Activated CD8-positive, alpha-beta T cell treated with anti-CD3 and anti-CD28 coated beads, Interleukin-2, amount 10 ng/mL, durations not matched to agents 7 days and 5 days (primary cell): ENCODE measurements around the gene RDH5. TPM values are rescaled to one million over a fixed set of nuclear protein-coding genes. Genes with fewer than 3 reads are reported as not detected.

Experiments used
- ATAC-seq: fragments of 150-1000 bp; cut with Tn5 transposase; one replicate; pipeline ENCODE4 v1.10.0; 2021; ENCODE audit warnings: moderate library complexity
- CTCF ChIA-PET: fragments of 350-600 bp; sonication (Branson Sonifier 250); formaldehyde crosslinking; loops from one replicate; lab custom pipeline; 2021; ENCODE audit warnings: antibody characterized with exemption; lab: Charles Lee
- POLR2A ChIA-PET: fragments of 350-600 bp; sonication (Branson Sonifier 250); formaldehyde crosslinking; loops from one replicate; lab custom pipeline; 2021; ENCODE audit warnings: antibody characterized with exemption; lab: Charles Lee
- DNase-seq: peaks from one replicate; pipeline ENCODE4 v3.0.0-alpha.2; 2020
- H3K27ac Mint-ChIP-seq: one replicate; pipeline ENCODE4 v1.8.0; 2021; ENCODE audit warnings: mild to moderate bottlenecking, mixed read lengths
- H3K27me3 Mint-ChIP-seq: one replicate; pipeline ENCODE4 v1.8.0; 2021; ENCODE audit warnings: low read depth, mixed read lengths
- H3K36me3 Mint-ChIP-seq: one replicate; pipeline ENCODE4 v1.8.0; 2021; ENCODE audit warnings: low read depth, mixed read lengths
- H3K4me1 Mint-ChIP-seq: one replicate; pipeline ENCODE4 v1.8.0; 2021; ENCODE audit warnings: low read depth, mixed read lengths
- H3K4me3 Mint-ChIP-seq: one replicate; pipeline ENCODE4 v1.8.0; 2021; ENCODE audit warnings: mild to moderate bottlenecking, mixed read lengths
- H3K9me3 Mint-ChIP-seq: one replicate; pipeline ENCODE4 v1.8.0; 2022; ENCODE audit warnings: mixed read lengths; ENCODE audit not compliant: insufficient read depth
- total RNA-seq, 2 experiments: library from RNA; stranded (reverse); gene quantifications; one replicate each; pipeline ENCODE4 v1.2.3, GENCODE V29; 2021

RDH5 gene
- total RNA-seq, 2 experiments from 2014 or later, result 12.0 to 12.1 TPM

DNA sequence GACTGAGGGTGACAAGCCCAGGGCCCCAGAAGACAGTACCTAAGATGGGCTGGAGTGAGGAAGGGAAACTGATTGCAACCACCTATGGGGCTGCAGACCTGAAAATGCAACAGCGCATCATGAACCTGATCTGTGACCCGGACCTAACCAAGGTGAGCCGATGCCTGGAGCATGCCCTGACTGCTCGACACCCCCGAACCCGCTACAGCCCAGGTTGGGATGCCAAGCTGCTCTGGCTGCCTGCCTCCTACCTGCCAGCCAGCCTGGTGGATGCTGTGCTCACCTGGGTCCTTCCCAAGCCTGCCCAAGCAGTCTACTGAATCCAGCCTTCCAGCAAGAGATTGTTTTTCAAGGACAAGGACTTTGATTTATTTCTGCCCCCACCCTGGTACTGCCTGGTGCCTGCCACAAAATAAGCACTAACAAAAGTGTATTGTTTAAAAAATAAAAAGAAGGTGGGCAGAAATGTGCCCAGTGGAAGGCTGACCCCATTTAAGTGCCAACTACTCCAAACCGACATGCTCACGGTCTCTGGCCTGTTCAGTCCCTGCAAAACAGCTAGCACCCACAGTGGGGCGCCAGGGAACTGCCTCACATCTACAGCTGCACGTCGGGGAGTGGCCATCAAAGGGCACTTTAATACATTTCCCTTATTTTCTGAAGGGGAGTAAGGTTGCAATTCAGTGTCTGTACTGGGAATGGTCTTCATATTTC lies 4.2 kb downstream of the RDH5 start:
- ChIA-PET POLR2A (interaction anchor here (1.1 to 2.3 kb wide), 2 partner anchors 8 to 14 kb away, joined by 6 to 17 read pairs; partner anchors contain the start of gene BLOC1S1), CTCF (interaction anchor here (0.6 to 7.6 kb wide), 9 partner anchors 8 to 250 kb away, joined by 3 to 170 read pairs (median 7); partner anchors contain the start of genes BLOC1S1 and RAB5B)
- DNase-seq (peak; percentile 83), ATAC-seq (peak; percentile 41)
- peak overlapping the region; percentile 18 for H3K27ac Mint-ChIP-seq
- peaks cover 35% of the 10 kb centered on the region for H3K36me3 Mint-ChIP-seq
- no peak overlapping the region for H3K4me3 Mint-ChIP-seq
- no peaks in the 10 kb centered on the region for H3K27me3 Mint-ChIP-seq
- H3K9me3 Mint-ChIP-seq, result no peaks in the 10 kb centered on the region
- peaks cover 59% of the 10 kb centered on the region for H3K4me1 Mint-ChIP-seq

DNA sequence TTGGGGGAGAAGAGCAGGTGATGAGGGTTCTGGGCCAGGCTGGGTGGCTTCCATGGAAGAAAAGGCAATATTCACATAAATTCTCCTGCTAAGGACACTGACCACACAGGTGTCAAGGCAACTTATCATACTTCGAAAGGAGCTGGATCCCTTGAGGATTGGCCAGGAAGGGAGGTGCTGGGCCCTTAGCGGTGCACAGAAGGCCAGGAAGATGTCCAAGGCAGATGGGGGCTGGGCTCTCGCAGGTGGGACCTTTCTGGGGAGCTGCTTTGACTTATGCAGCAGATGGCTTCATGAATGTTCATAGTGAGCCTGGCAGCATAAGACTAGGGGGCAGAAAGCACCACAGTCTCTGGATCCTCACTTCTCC lies 4.7 kb downstream of the RDH5 start:
- CTCF ChIA-PET, result interaction anchor here (0.6 to 7.6 kb wide), 9 partner anchors 9 to 249 kb away, joined by 3 to 170 read pairs (median 7); partner anchors contain the start of genes BLOC1S1 and RAB5B
- Mint-ChIP-seq H3K4me1 (peaks cover 57% of the 10 kb centered on the region), H3K4me3 (no peak overlapping the region), H3K27ac (peak overlapping the region; percentile 18), H3K27me3 (no peaks in the 10 kb centered on the region), H3K9me3 (no peaks in the 10 kb centered on the region), H3K36me3 (peaks cover 35% of the 10 kb centered on the region)
- POLR2A ChIA-PET, result interaction anchor here (1.1 to 2.3 kb wide), 2 partner anchors 9 to 13 kb away, joined by 6 to 17 read pairs; partner anchors contain the start of gene BLOC1S1
- no peak for DNase-seq
- no peak for ATAC-seq

DNA sequence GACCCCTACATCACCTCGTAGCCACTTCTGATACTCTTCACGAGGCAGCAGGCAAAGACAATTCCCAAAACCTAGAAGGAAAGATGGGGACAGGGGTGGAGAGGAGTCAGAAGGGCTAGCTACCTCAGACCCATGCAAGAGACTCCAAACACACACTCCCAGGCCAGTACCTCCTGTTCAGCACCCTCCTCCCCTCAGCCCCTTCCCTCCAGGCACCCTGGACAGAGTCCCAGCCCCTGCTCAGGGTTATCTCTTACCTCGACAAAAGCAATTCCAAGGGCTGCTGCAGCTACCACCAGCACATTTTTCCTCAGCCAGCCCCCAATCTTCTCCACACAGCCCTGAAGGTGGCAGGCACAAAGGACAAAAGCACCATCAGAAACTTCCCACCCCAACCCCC lies 5.4 kb downstream of the RDH5 start:
- no peaks in the 10 kb centered on the region for H3K9me3 Mint-ChIP-seq
- H3K4me3 Mint-ChIP-seq, result no peak overlapping the region
- POLR2A ChIA-PET, result interaction anchor here (1.1 to 2.3 kb wide), 2 partner anchors 9 to 12 kb away, joined by 6 to 17 read pairs; partner anchors contain the start of gene BLOC1S1
- DNase-seq, result no peak
- peaks cover 35% of the 10 kb centered on the region for H3K36me3 Mint-ChIP-seq
- no peak overlapping the region for H3K27ac Mint-ChIP-seq
- no peak for ATAC-seq
- no peaks in the 10 kb centered on the region for H3K27me3 Mint-ChIP-seq
- H3K4me1 Mint-ChIP-seq, result peaks cover 57% of the 10 kb centered on the region
- CTCF ChIA-PET, result interaction anchor here (1.1 to 7.6 kb wide), 6 partner anchors 10 to 201 kb away, joined by 3 to 170 read pairs (median 12); partner anchors contain the start of gene BLOC1S1

DNA sequence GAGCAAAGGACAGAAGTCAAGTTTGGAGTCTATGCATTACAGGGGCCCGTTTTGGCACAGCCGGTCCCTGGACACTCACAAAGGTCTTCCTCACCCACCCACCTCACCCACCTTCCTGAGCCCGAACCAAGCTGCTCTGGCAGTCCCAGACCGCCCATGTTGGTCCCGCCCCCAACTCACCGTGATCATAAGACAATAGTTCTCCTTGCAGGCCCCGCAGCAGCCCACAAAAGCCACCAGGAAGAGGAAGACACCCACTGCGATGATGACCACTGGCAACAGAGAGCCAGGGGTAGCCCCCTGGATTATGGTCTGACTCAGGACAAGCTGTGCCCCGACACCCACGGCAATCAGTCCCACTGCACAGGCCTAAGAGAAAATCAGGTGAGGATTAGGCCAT lies 6.8 kb downstream of the RDH5 start:
- Mint-ChIP-seq H3K27ac (peak overlapping the region; percentile 71), H3K36me3 (peaks cover 35% of the 10 kb centered on the region), H3K9me3 (no peaks in the 10 kb centered on the region), H3K4me1 (peaks cover 52% of the 10 kb centered on the region), H3K4me3 (peak overlapping the region; percentile 84), H3K27me3 (no peaks in the 10 kb centered on the region)
- ChIA-PET CTCF (interaction anchor here (1.4 kb wide), 2 partner anchors 11 to 12 kb away, joined by 4 to 6 read pairs; no protein-coding TSS in a partner anchor), POLR2A (no interaction called here)
- ATAC-seq (no peak), DNase-seq (no peak)

DNA sequence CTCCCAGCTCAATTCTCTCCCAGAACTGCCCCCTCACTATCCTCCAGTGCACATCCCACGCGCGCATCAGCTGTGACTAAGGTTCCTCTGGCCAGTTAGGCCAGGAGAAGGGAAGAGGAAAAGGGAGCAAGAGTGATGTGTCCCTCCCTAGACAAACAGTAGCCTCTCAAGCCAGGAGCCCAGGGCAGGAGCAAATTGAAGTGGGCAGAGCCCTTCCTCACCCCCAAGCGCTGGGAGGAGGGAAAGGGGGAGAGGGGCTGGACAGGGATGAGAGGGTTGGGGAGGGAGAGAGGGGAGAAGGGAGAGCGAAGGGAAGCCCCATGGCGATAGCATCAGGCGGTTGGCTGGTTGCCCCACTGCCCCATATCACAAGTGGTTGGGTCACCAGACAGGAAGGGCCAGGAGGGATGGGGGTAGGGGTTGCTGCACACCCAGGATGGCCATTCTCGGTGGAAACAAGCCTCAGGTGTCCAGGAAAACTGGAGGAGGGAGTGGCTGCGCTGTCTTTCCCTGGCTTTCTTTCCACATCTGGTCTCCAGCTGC lies 7.5 kb downstream of the RDH5 start:
- CTCF ChIA-PET, result interaction anchor here (1.4 kb wide), 2 partner anchors 10 to 12 kb away, joined by 4 to 6 read pairs; no protein-coding TSS in a partner anchor
- DNase-seq (no peak), ATAC-seq (no peak)
- POLR2A ChIA-PET, result no interaction called here
- Mint-ChIP-seq H3K4me1 (peaks cover 59% of the 10 kb centered on the region), H3K4me3 (peak overlapping the region; percentile 84), H3K9me3 (no peaks in the 10 kb centered on the region), H3K27ac (peak overlapping the region; percentile 71), H3K27me3 (no peaks in the 10 kb centered on the region), H3K36me3 (peaks cover 35% of the 10 kb centered on the region)

DNA sequence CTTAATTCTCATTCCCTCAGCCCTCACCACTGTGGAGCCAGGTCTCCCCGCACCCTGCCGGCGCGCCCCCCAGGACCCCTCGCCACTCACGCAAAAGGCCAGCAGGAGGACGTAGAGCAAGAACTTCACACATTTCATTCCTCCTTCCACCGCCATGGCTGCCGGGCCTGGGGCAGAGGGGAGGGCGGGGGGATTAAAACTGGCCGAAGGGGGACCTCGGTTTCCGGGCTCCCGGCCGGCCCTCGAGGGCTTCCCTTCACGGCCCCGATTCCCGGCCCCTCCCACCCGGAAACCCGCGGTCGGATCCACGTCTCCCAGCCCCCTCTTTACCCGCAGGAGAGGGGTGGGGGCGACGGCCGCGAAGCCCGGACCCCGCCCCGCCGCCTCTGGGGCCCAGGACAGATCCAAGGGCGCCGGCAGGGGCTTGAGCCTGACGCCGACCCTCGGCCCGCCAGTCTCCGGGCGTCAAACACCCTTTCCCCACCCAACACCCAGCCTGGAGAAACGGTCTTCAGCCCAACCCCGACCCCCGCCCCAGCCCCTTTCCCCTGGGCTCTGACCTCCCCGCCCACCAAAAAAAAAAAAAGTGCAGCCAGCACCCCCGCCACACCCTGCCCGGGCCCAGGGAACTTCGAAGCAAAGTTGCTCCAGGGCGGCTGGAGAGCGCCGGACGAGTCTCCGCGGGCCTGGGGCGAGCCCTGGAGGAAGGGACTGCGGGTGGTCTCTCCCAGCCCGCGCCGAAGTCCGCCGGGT lies 8.2 kb downstream of the RDH5 start:
- Mint-ChIP-seq H3K4me1 (peaks cover 59% of the 10 kb centered on the region), H3K9me3 (no peaks in the 10 kb centered on the region), H3K4me3 (peak overlapping the region; percentile 84), H3K36me3 (peaks cover 33% of the 10 kb centered on the region), H3K27me3 (no peaks in the 10 kb centered on the region), H3K27ac (peak overlapping the region; percentile 71)
- no peak for ATAC-seq
- POLR2A ChIA-PET, result interaction anchor here (1.0 to 2.5 kb wide), 5 partner anchors 10 to 390 kb away, joined by 4 to 34 read pairs (median 8); partner anchors contain the start of genes BLOC1S1, ORMDL2, RAB5B and SARNP
- CTCF ChIA-PET, result interaction anchor here (0.5 to 3.1 kb wide), 6 partner anchors 10 to 581 kb away, joined by 3 to 84 read pairs (median 8); partner anchors contain the start of genes BLOC1S1, GDF11, ORMDL2 and RDH5
- DNase-seq, result peak; percentile 40

DNA sequence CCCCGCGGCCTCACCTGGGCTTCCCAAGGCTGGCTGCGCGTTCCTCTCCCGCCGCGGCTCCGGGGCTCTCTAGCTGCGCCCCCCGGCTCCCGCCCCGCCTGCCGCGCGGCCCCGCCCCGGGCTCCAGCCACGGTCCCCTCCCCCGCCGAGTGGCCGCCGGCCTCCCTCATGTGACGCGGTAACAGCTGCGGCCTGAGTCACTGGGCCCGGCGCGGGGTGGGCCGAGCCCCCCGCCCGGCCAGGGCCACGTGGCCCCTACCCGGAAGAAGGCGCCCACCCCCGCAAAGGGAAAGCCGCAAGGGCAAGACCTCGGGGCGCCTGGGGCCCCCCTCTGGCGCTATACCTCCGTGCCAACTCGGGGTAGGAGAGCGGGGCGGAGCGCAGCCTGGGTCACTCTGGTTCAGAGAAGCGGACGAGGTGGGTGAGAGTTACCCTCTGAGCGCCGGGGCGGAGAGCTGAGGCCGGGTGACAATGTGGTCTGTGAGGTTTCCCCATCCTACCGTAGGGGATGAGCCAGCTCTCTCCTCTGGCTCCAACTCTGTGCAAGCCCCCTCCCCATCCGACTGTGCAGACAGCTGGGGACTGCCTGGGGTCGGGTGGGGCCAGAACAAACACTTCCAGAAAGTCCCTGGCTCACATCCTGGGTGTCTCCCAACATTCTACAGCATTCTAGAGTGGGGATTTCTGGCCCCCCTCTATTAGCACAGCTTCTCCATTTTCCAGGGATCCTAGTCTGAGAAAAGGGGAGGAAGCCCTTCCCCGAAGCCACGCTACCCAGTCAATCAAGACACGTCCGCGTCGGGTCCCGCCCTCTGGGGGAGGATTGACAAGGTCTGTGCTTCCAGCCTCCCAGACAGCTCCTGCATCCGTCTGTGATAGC lies 9.0 kb downstream of the RDH5 start, which contains the start of gene CD63:
TSS of gene CD63 (minus strand) at position 71 of the 880 bp plus-strand sequence. CDS start 668 bp downstream, outside the sequence.
- peak within 1 kb of the TSS; percentile 84 for H3K4me3 Mint-ChIP-seq
- H3K27ac Mint-ChIP-seq, result peak within 1 kb of the TSS; percentile 93
- no peaks in the 10 kb centered on the region for H3K9me3 Mint-ChIP-seq
- no peaks in the 10 kb centered on the region for H3K27me3 Mint-ChIP-seq
- DNase-seq, result peak; percentile 75
- POLR2A ChIA-PET, result interaction anchor here (0.9 to 2.6 kb wide), 12 partner anchors 9 to 737 kb away, joined by 3 to 34 read pairs (median 5); partner anchors contain the start of genes BLOC1S1, DNAJC14, ORMDL2 and RAB5B
- H3K4me1 Mint-ChIP-seq, result peaks cover 59% of the 10 kb centered on the region
- CTCF ChIA-PET, result interaction anchor here (0.5 to 3.1 kb wide), 15 partner anchors 10 to 581 kb away, joined by 3 to 84 read pairs (median 5); partner anchors contain the start of genes BLOC1S1, DNAJC14, GDF11 and ORMDL2
- peaks cover 29% of the 10 kb centered on the region for H3K36me3 Mint-ChIP-seq
- ATAC-seq, result peak; percentile 64

DNA sequence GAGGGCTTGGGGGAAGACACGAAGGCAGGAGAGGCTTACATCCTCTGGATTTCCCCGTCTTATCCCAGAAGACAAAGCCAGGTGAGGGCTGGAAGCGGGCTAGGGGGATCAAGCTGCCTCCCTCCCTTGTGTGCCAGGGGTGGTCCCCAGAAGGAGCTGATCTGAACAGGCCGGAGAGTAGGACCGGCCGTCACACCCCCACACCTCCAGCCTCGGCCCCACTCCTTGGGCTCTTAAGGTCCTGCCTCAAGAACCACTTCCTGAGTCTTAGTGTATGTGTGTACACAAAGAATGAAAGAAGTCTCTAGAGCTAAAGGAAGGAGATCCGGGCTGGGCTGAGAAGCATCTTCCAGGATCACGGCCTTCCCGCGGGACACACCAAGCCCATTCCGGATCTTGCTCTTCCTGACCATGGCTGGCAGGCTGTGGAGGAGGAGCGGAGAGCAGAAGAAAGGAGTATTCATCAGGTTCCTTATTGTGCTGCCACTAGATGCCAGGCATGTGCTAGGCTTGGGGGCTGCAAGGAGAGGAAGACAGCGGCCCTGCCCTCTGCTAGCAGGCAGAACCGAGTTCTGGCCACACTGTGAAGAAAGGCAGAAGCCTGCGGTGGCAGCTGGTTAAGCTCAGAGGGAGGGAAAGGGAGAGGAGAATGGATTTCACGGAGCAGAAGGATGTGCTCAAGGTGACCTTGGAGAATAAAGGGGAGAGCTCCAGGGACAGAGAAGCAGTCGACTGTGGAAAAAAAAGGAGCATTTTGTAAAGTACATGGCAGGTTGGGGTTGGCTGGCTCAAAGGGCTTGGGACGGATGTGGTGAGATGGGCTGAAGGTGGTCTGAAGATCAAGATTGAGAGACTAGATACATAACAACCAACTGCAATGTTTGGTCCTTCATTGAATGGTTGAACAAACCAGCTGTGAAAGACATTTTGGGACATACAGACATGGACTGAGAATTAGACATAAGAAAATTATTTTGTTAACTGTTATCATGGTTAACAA lies 9.9 kb downstream of the RDH5 start:
- DNase-seq, result peak; percentile 75
- Mint-ChIP-seq H3K27me3 (no peaks in the 10 kb centered on the region), H3K4me1 (peaks cover 49% of the 10 kb centered on the region), H3K27ac (peak overlapping the region; percentile 93), H3K4me3 (peak overlapping the region; percentile 84), H3K36me3 (peaks cover 20% of the 10 kb centered on the region), H3K9me3 (no peaks in the 10 kb centered on the region)
- POLR2A ChIA-PET, result interaction anchor here (0.9 to 2.6 kb wide), 12 partner anchors 8 to 738 kb away, joined by 3 to 34 read pairs (median 5); partner anchors contain the start of genes BLOC1S1, DNAJC14, ORMDL2 and RAB5B
- peak; percentile 61 for ATAC-seq
- CTCF ChIA-PET, result interaction anchor here (0.6 to 3.1 kb wide), 19 partner anchors 9 to 460 kb away, joined by 3 to 84 read pairs (median 4); partner anchors contain the start of genes BLOC1S1, DNAJC14, GDF11 and ORMDL2

DNA sequence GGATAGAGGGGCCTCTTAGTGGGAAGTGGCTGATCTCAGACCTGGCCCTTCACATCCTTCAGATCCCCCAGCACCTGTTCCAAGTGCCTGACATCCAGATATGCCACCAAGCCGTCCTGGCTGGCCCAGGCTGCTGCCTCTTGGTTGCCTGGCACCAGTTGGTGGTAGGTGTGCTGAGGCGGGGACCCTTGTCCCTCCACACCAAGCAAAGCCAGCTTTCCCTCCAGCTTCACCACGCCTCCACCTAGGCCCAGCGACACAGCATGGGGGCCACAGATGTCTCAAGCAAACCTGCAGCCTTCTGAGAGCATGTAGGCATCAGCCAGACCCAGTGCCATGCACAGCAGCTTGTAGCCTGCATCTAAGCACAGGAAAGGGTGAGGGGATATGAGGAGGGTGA lies 12.1 kb downstream of the RDH5 start:
- peaks cover 3% of the 10 kb centered on the region for H3K36me3 Mint-ChIP-seq
- ChIA-PET CTCF (no interaction called here), POLR2A (no interaction called here)
- peaks cover 44% of the 10 kb centered on the region for H3K4me1 Mint-ChIP-seq
- no peaks in the 10 kb centered on the region for H3K27me3 Mint-ChIP-seq
- no peaks in the 10 kb centered on the region for H3K9me3 Mint-ChIP-seq
- ATAC-seq (no peak), DNase-seq (no peak)
- H3K27ac Mint-ChIP-seq, result no peak overlapping the region
- no peak overlapping the region for H3K4me3 Mint-ChIP-seq
